ENCODE measurements around the gene SLC19A2.

The SLC19A2 gene

DNA sequence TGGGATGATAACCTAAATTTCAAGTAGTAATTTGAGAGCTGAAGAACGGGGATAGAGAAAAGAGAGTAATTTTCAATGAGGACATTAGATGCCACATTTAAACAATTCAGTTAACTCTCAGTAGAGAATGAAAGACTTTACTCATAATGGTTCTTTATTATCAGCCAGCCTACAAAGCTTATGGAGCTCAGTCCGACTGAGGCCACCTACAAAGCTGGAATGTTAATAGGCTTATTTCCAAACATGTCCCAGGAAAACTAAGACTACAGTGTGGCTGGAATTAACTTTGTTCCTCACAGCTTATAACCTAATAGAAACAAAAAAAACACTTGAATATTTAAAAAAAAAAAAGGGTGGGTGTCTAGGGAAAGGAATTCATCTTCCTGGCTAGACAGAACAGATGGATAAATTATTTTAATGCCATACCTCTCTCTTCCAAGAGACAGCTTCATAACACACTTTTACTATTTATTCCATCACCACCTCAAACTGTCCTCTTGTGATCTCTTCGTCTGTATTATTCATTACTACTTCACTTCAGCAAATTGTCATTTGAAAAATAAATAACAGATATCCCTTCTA is 9.8 kb downstream of the SLC19A2 start:
- Histone ChIP-seq H3K27ac (ENCODE audit: low read depth in 2 of 2, low read length in 2 of 2) (no peak overlapping the region), H3K4me3 (ENCODE audit: low read length in 2 of 2) (no peak overlapping the region), H3K9ac (ENCODE audit: low read depth in 1 of 2, low read length in 2 of 2) (no peak overlapping the region), H3K9me3 (ENCODE audit: control insufficient read depth in 2 of 2, low read length in 2 of 2) (no peaks in the 10 kb centered on the region), H3K27me3 (ENCODE audit: control insufficient read depth in 2 of 2, insufficient read depth in 2 of 2, low read length in 2 of 2) (no peaks in the 10 kb centered on the region), H3K36me3 (ENCODE audit: control insufficient read depth in 2 of 2, insufficient read depth in 2 of 2, low read length in 2 of 2) (peaks cover 6 to 12% of the 10 kb centered on the region in 2 donors), H3K4me1 (ENCODE audit: control insufficient read depth in 2 of 2, insufficient read depth in 2 of 2, low read length in 2 of 2) (no peaks in the 10 kb centered on the region)

DNA sequence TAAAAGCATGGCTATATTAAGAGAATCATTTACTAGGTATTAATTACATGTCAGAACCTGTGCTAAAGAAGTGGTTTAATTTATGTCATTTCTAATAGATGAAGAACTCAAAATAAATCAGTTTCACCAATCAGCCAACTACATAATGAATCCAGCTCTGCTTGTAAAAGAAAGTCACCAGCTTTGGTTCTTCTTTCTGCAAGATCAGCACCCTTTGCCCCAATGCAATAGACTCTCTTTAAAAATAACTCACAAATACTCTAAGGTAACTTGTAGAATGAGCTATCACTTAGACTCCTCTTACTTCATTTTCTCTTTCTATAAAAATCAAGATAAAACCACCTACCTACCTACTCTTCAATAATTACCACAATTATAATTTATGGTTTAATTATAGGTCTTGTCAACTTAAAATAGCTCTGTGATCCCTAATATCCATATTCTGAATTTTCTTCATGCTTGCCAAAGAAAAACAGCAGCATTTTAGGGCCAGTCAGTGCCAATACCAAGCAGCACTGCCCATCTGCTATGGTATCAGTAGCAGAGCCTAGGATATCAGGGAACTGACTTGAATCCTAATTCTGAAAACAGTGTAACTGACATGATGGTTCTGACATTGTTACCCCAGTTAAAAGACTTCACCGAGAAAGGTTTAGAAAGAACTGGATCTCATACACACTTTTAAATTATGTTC is 11.3 kb downstream of the SLC19A2 start:
- Histone ChIP-seq H3K9ac (ENCODE audit: low read depth in 1 of 2, low read length in 2 of 2) (no peak overlapping the region), H3K4me3 (ENCODE audit: low read length in 2 of 2) (no peak overlapping the region), H3K36me3 (ENCODE audit: control insufficient read depth in 2 of 2, insufficient read depth in 2 of 2, low read length in 2 of 2) (peaks cover 6 to 12% of the 10 kb centered on the region in 2 donors), H3K4me1 (ENCODE audit: control insufficient read depth in 2 of 2, insufficient read depth in 2 of 2, low read length in 2 of 2) (no peaks in the 10 kb centered on the region), H3K27me3 (ENCODE audit: control insufficient read depth in 2 of 2, insufficient read depth in 2 of 2, low read length in 2 of 2) (no peaks in the 10 kb centered on the region), H3K27ac (ENCODE audit: low read depth in 2 of 2, low read length in 2 of 2) (no peak overlapping the region), H3K9me3 (ENCODE audit: control insufficient read depth in 2 of 2, low read length in 2 of 2) (no peaks in the 10 kb centered on the region)

- H3K9ac ChIP-seq (ENCODE audit: low read depth in 1 of 2, low read length in 2 of 2) = no peak overlapping the region
- H3K36me3 ChIP-seq (ENCODE audit: control insufficient read depth in 2 of 2, insufficient read depth in 2 of 2, low read length in 2 of 2) = peaks cover 6 to 12% of the 10 kb centered on the region in 2 donors
- H3K4me3 ChIP-seq (ENCODE audit: low read length in 2 of 2) = no peak overlapping the region
- no peak overlapping the region for H3K27ac ChIP-seq (ENCODE audit: low read depth in 2 of 2, low read length in 2 of 2)
- H3K27me3 ChIP-seq (ENCODE audit: control insufficient read depth in 2 of 2, insufficient read depth in 2 of 2, low read length in 2 of 2) = no peaks in the 10 kb centered on the region
- no peaks in the 10 kb centered on the region for H3K9me3 ChIP-seq (ENCODE audit: control insufficient read depth in 2 of 2, low read length in 2 of 2)
- no peaks in the 10 kb centered on the region for H3K4me1 ChIP-seq (ENCODE audit: control insufficient read depth in 2 of 2, insufficient read depth in 2 of 2, low read length in 2 of 2)
These were observed 12.4 kb downstream of the SLC19A2 start for GRCh38 chr1:169473347-169473746.

GRCh38 chr1:169472738-169473137 is 13.0 kb downstream of the SLC19A2 start:
- H3K4me3 ChIP-seq (ENCODE audit: low read length in 2 of 2) = no peak overlapping the region
- no peaks in the 10 kb centered on the region for H3K4me1 ChIP-seq (ENCODE audit: control insufficient read depth in 2 of 2, insufficient read depth in 2 of 2, low read length in 2 of 2)
- H3K9me3 ChIP-seq (ENCODE audit: control insufficient read depth in 2 of 2, low read length in 2 of 2) = no peaks in the 10 kb centered on the region
- H3K27ac ChIP-seq (ENCODE audit: low read depth in 2 of 2, low read length in 2 of 2) = no peak overlapping the region
- no peak overlapping the region for H3K9ac ChIP-seq (ENCODE audit: low read depth in 1 of 2, low read length in 2 of 2)
- peaks cover 8 to 12% of the 10 kb centered on the region in 2 donors for H3K36me3 ChIP-seq (ENCODE audit: control insufficient read depth in 2 of 2, insufficient read depth in 2 of 2, low read length in 2 of 2)
- no peaks in the 10 kb centered on the region for H3K27me3 ChIP-seq (ENCODE audit: control insufficient read depth in 2 of 2, insufficient read depth in 2 of 2, low read length in 2 of 2)

DNA sequence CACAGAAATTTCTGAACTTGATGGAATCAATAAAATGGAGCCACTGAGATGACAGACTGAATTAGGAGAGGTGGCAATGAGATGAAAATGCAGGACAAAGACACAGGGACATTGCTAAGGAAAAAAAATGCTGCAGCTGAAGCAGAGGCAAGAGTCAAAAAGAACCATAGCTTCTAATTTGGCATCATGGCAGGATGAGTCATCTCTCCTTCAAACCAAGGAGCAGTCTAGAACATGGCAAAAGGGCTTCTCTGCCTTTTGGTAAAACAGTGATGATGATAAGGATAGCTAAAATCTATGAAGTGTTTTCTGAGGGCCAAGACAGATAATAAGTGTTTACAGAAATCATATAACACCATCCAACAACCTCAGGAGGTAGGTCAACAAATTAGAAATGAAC is 16.8 kb downstream of the SLC19A2 start:
- H3K36me3 ChIP-seq (ENCODE audit: control insufficient read depth in 2 of 2, insufficient read depth in 2 of 2, low read length in 2 of 2) = peaks cover 4 to 5% of the 10 kb centered on the region in 2 donors
- H3K9me3 ChIP-seq (ENCODE audit: control insufficient read depth in 2 of 2, low read length in 2 of 2) = no peaks in the 10 kb centered on the region
- H3K4me3 ChIP-seq (ENCODE audit: low read length in 2 of 2) = no peak overlapping the region
- H3K27ac ChIP-seq (ENCODE audit: low read depth in 2 of 2, low read length in 2 of 2) = no peak overlapping the region
- no peak overlapping the region for H3K9ac ChIP-seq (ENCODE audit: low read depth in 1 of 2, low read length in 2 of 2)
- H3K27me3 ChIP-seq (ENCODE audit: control insufficient read depth in 2 of 2, insufficient read depth in 2 of 2, low read length in 2 of 2) = no peaks in the 10 kb centered on the region
- H3K4me1 ChIP-seq (ENCODE audit: control insufficient read depth in 2 of 2, insufficient read depth in 2 of 2, low read length in 2 of 2) = no peaks in the 10 kb centered on the region

DNA sequence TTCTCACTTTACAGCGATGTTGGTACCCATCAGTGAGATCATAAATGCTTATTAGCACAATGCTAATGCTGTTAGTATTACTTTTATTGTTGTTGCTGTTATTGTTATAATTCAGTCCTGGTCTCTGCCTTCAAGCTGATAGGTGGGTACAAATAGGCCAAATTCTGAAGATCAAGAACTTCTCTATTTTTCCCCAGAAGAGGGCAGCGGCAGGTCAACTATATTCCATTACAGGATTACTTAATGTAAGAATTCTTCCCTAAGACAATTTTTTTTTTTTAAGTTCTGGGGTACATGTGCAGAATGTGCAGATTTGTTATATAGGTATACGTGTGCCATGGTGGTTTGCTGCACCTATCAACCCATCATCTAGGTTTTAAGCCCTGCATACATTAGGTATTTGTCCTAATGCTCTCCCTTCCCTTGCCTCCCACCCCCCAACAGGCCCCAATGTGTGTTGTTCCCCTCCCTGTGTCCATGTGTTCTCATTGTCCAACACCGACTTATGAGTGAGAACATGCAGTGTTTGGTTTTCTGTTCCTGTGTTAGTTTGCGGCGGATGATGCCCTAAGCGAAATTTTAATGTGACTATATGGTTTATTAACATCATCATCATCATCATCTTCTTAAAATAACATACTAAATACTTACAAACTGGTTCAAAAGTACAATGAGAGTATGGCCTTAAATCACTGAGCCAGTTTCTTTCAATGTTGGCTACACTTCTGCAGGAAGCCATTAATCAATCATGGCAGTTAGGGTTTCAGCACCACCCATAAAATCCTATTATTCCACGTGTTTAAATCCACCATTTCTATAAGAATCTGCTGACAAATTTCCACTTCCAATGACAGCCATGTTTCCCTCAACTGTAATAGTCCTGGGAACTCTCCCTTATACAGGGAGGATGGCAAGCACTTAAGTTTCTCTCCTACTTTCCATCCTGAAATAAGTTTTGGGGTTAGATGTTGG is 19.2 kb downstream of the SLC19A2 start:
- Histone ChIP-seq H3K27me3 (ENCODE audit: control insufficient read depth in 2 of 2, insufficient read depth in 2 of 2, low read length in 2 of 2) (no peaks in the 10 kb centered on the region), H3K36me3 (ENCODE audit: control insufficient read depth in 2 of 2, insufficient read depth in 2 of 2, low read length in 2 of 2) (peaks cover 4 to 5% of the 10 kb centered on the region in 2 donors), H3K4me1 (ENCODE audit: control insufficient read depth in 2 of 2, insufficient read depth in 2 of 2, low read length in 2 of 2) (no peaks in the 10 kb centered on the region), H3K9ac (ENCODE audit: low read depth in 1 of 2, low read length in 2 of 2) (no peak overlapping the region), H3K4me3 (ENCODE audit: low read length in 2 of 2) (no peak overlapping the region), H3K27ac (ENCODE audit: low read depth in 2 of 2, low read length in 2 of 2) (no peak overlapping the region), H3K9me3 (ENCODE audit: control insufficient read depth in 2 of 2, low read length in 2 of 2) (no peaks in the 10 kb centered on the region)

GRCh38 chr1:169465281-169465680 is 20.5 kb downstream of the SLC19A2 start:
- H3K27ac ChIP-seq (ENCODE audit: low read depth in 2 of 2, low read length in 2 of 2) = no peak overlapping the region
- H3K4me1 ChIP-seq (ENCODE audit: control insufficient read depth in 2 of 2, insufficient read depth in 2 of 2, low read length in 2 of 2) = no peaks in the 10 kb centered on the region
- H3K27me3 ChIP-seq (ENCODE audit: control insufficient read depth in 2 of 2, insufficient read depth in 2 of 2, low read length in 2 of 2) = no peaks in the 10 kb centered on the region
- H3K9ac ChIP-seq (ENCODE audit: low read depth in 1 of 2, low read length in 2 of 2) = no peak overlapping the region
- H3K36me3 ChIP-seq (ENCODE audit: control insufficient read depth in 2 of 2, insufficient read depth in 2 of 2, low read length in 2 of 2) = peaks cover 4 to 5% of the 10 kb centered on the region in 2 donors
- no peaks in the 10 kb centered on the region for H3K9me3 ChIP-seq (ENCODE audit: control insufficient read depth in 2 of 2, low read length in 2 of 2)
- H3K4me3 ChIP-seq (ENCODE audit: low read length in 2 of 2) = no peak overlapping the region

GRCh38 chr1:169462385-169462784 is 23.4 kb downstream of the SLC19A2 start:
- H3K9ac ChIP-seq (ENCODE audit: low read depth in 1 of 2, low read length in 2 of 2) = no peak overlapping the region

DNA sequence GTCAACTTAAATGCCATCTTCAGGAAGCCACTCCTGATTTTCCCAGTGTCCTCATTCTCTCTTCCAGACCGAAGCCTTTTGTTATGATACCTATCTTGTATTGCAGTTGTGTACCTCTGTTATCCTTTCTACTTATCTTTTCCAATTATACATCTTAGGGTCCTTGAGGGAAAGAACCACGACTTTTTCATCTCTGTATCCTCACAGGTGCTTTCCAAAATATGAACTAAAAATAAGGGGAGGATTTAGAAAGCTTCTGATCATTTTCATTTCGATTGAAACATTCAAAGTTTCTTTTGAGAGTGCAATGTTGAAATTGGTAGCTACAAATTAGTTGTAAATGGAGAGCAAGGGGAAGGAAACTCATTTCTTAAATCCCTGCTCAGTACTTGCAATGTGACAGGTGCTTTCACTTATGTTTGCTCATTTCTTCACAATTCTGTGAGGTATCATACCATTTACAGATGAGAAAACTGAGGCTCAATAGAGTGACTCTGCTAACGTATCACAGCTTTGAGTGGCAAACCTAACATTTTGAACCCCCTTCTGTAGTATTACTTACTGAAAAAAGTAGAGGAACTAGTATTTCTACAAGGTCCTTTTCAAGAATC is 24.2 kb downstream of the SLC19A2 start:
- Histone ChIP-seq H3K4me1 (ENCODE audit: control insufficient read depth in 2 of 2, insufficient read depth in 2 of 2, low read length in 2 of 2) (no peaks in the 10 kb centered on the region), H3K9ac (ENCODE audit: low read depth in 1 of 2, low read length in 2 of 2) (no peak overlapping the region), H3K36me3 (ENCODE audit: control insufficient read depth in 2 of 2, insufficient read depth in 2 of 2, low read length in 2 of 2) (no peaks in the 10 kb centered on the region), H3K9me3 (ENCODE audit: control insufficient read depth in 2 of 2, low read length in 2 of 2) (peaks cover 7% of the 10 kb centered on the region in 2 donors), H3K27me3 (ENCODE audit: control insufficient read depth in 2 of 2, insufficient read depth in 2 of 2, low read length in 2 of 2) (no peaks in the 10 kb centered on the region), H3K27ac (ENCODE audit: low read depth in 2 of 2, low read length in 2 of 2) (no peak overlapping the region), H3K4me3 (ENCODE audit: low read length in 2 of 2) (no peak overlapping the region)

More at GRCh38 chr1:169462385-169462784, 23.4 kb downstream of the SLC19A2 start:
- H3K4me3 ChIP-seq (ENCODE audit: low read length in 2 of 2) = no peak overlapping the region
- H3K4me1 ChIP-seq (ENCODE audit: control insufficient read depth in 2 of 2, insufficient read depth in 2 of 2, low read length in 2 of 2) = no peaks in the 10 kb centered on the region
- H3K27ac ChIP-seq (ENCODE audit: low read depth in 2 of 2, low read length in 2 of 2) = no peak overlapping the region
- H3K9me3 ChIP-seq (ENCODE audit: control insufficient read depth in 2 of 2, low read length in 2 of 2) = peaks cover 0 to 2% of the 10 kb centered on the region in 2 donors
- no peaks in the 10 kb centered on the region for H3K27me3 ChIP-seq (ENCODE audit: control insufficient read depth in 2 of 2, insufficient read depth in 2 of 2, low read length in 2 of 2)
- H3K36me3 ChIP-seq (ENCODE audit: control insufficient read depth in 2 of 2, insufficient read depth in 2 of 2, low read length in 2 of 2) = peaks cover 0 to under 1% of the 10 kb centered on the region in 2 donors
